ENCODE measurements around the gene MAD2L2. TPM values are rescaled to one million over a fixed set of nuclear protein-coding genes. Genes with fewer than 3 reads are reported as not detected.
A peak's percentile ranks its signal among the peaks of the same experiment; 100 is the strongest.

The MAD2L2 gene
- total RNA-seq, 4 donors from 2014 or later: 5.2 to 11.4 (median 7.1) TPM

- TF ChIP-seq CTCF (IDR thresholded peaks at IDR 0.05) (no peak), POLR2A (IDR thresholded peaks at IDR 0.05) (no peak), EP300 (IDR thresholded peaks at IDR 0.05; ENCODE audit: low read depth) (no peak), POLR2AphosphoS5 (IDR thresholded peaks at IDR 0.05) (no peak)
- no peak overlapping the region for H3K4me3 ChIP-seq
- no peaks in the 10 kb centered on the region for H3K27me3 ChIP-seq
- intact Hi-C loops (cut with DNase I; ENCODE audit: low total_unique reads) (no loop called here), in situ Hi-C loops (cut with MboI; ENCODE audit: low pct_ligation_motif_present in 1 of 4, low pct_unique_long_range_greater_than_20kb in 1 of 4, low sequenced_read_pairs in 3 of 4) (no loop called here)
- no peaks in the 10 kb centered on the region for H3K9me3 ChIP-seq
- WGBS, 2 donors (ENCODE audit: low coverage in 1 of 2): 83% methylated on average over 6 of the region's 6 CpGs; no CpG with 5 or more reads in 1 of the 2 donors
- no peaks in the 10 kb centered on the region for H3K4me1 ChIP-seq
- H3K27ac ChIP-seq: no peak overlapping the region
- DNase-seq: no peak
- peaks cover 0 to 3% (median 0%) of the 10 kb centered on the region in 4 donors for H3K36me3 ChIP-seq
These were observed 9.8 kb downstream of the MAD2L2 start for GRCh38 chr1:11671205-11671543.

GRCh38 chr1:11670747-11671146 is 10.2 kb downstream of the MAD2L2 start:
- Histone ChIP-seq H3K27ac (no peak overlapping the region), H3K9me3 (no peaks in the 10 kb centered on the region), H3K4me3 (no peak overlapping the region), H3K36me3 (peaks cover 0 to 3% (median 0%) of the 10 kb centered on the region in 4 donors), H3K27me3 (no peaks in the 10 kb centered on the region), H3K4me1 (no peaks in the 10 kb centered on the region)
- TF ChIP-seq POLR2AphosphoS5 (IDR thresholded peaks at IDR 0.05): no peak
- TF ChIP-seq POLR2A (IDR thresholded peaks at IDR 0.05): no peak
- TF ChIP-seq CTCF (IDR thresholded peaks at IDR 0.05): no peak
- TF ChIP-seq EP300 (IDR thresholded peaks at IDR 0.05; ENCODE audit: low read depth): no peak
- in situ Hi-C loops (cut with MboI; ENCODE audit: low pct_ligation_motif_present in 1 of 4, low pct_unique_long_range_greater_than_20kb in 1 of 4, low sequenced_read_pairs in 3 of 4) (no loop called here), intact Hi-C loops (cut with DNase I; ENCODE audit: low total_unique reads) (no loop called here)
- no peak for DNase-seq
- WGBS, 2 donors (ENCODE audit: low coverage in 1 of 2): 53% methylated on average over 6 of the region's 6 CpGs; no CpG with 5 or more reads in 1 of the 2 donors

- TF ChIP-seq CTCF (IDR thresholded peaks at IDR 0.05) (no peak), POLR2AphosphoS5 (IDR thresholded peaks at IDR 0.05) (no peak), POLR2A (IDR thresholded peaks at IDR 0.05) (no peak), EP300 (IDR thresholded peaks at IDR 0.05; ENCODE audit: low read depth) (no peak)
- H3K27me3 ChIP-seq: no peaks in the 10 kb centered on the region
- H3K4me1 ChIP-seq: peaks cover 0 to 12% (median 6%) of the 10 kb centered on the region in 4 donors
- H3K27ac ChIP-seq: no peak overlapping the region
- no peaks in the 10 kb centered on the region for H3K9me3 ChIP-seq
- in situ Hi-C loops (cut with MboI; ENCODE audit: low pct_ligation_motif_present in 1 of 4, low pct_unique_long_range_greater_than_20kb in 1 of 4, low sequenced_read_pairs in 3 of 4) (loop anchor here in 3 of 4 donors (10.0 kb wide), 1 partner anchor 46 kb away; no protein-coding TSS in a partner anchor), intact Hi-C loops (cut with DNase I; ENCODE audit: low total_unique reads) (no loop called here)
- no peak overlapping the region for H3K4me3 ChIP-seq
- H3K36me3 ChIP-seq: no peaks in the 10 kb centered on the region
- 94% methylated on average over 14 of the region's 14 CpGs; no CpG with 5 or more reads in 1 of the 2 donors for WGBS, 2 donors (ENCODE audit: low coverage in 1 of 2)
- DNase-seq: no peak
These were observed 12.4 kb downstream of the MAD2L2 start for GRCh38 chr1:11668516-11668915.

- Histone ChIP-seq H3K4me1 (peaks cover 0 to 13% (median 6%) of the 10 kb centered on the region in 4 donors), H3K4me3 (peak overlapping the region; percentile 43 to 85 (median 79)), H3K27me3 (no peaks in the 10 kb centered on the region), H3K36me3 (no peaks in the 10 kb centered on the region), H3K9me3 (no peaks in the 10 kb centered on the region), H3K27ac (peak overlapping the region; percentile 80 to 87 (median 83))
- in situ Hi-C loops (cut with MboI; ENCODE audit: low pct_ligation_motif_present in 1 of 4, low pct_unique_long_range_greater_than_20kb in 1 of 4, low sequenced_read_pairs in 3 of 4): loop anchor here in 3 of 4 donors (10.0 kb wide), 1 partner anchor 50 kb away; no protein-coding TSS in a partner anchor
- DNase-seq: peak; percentile 49
- intact Hi-C loops (cut with DNase I; ENCODE audit: low total_unique reads): no loop called here
- TF ChIP-seq CTCF (IDR thresholded peaks at IDR 0.05): peak in 1 of 5 experiments; percentile 2
- TF ChIP-seq POLR2A (IDR thresholded peaks at IDR 0.05): no peak
- 3% methylated on average over 39 of the region's 66 CpGs; no CpG with 5 or more reads in 1 of the 2 donors for WGBS, 2 donors (ENCODE audit: low coverage in 1 of 2)
These were observed 16.4 kb downstream of the MAD2L2 start for GRCh38 chr1:11664336-11665065.

Measured in transverse colon (tissue), 4 donors.